Aorta (tissue), 5 donors: ENCODE measurements around the gene SRC. TPM values are rescaled to one million over a fixed set of nuclear protein-coding genes. Genes with fewer than 3 reads are reported as not detected.

Source experiments
- ATAC-seq: fragments of 200-7000 bp; cut with Tn5 transposase; one replicate; pipeline ENCODE4 v1.9.1; 2022; ENCODE audit warnings: moderate library complexity; ENCODE audit not compliant: low FRiP score
- DNase-seq, 2 donors: peaks; one replicate each; pipeline ENCODE4 v3.0.0-alpha.2; 2020
- H3K27ac ChIP-seq, 2 donors: one replicate each; pipeline ENCODE4 v1.5.1; 2013; ENCODE audit warnings: low read length in 2 of 2, mild to moderate bottlenecking in 2 of 2, moderate library complexity in 2 of 2, control low read depth in 1 of 2, inconsistent platforms in 1 of 2, low read depth in 1 of 2
- H3K27me3 ChIP-seq, 2 donors: one replicate each; pipeline ENCODE4 v1.6.1; 2013; ENCODE audit warnings: control low read depth in 1 of 2, low read length in 1 of 2, mild to moderate bottlenecking in 1 of 2, moderate library complexity in 1 of 2; ENCODE audit not compliant: insufficient read depth in 2 of 2, control insufficient read depth in 1 of 2
- H3K36me3 ChIP-seq, 2 donors: one replicate each; pipeline ENCODE4 v1.6.1; 2013; ENCODE audit warnings: control low read depth in 1 of 2, low read length in 1 of 2, mild to moderate bottlenecking in 1 of 2; ENCODE audit not compliant: insufficient read depth in 2 of 2, control insufficient read depth in 1 of 2
- H3K4me1 ChIP-seq, 2 donors: one replicate each; pipeline ENCODE4 v1.6.1; 2013; ENCODE audit warnings: low read length in 2 of 2, control low read depth in 1 of 2, mild to moderate bottlenecking in 1 of 2, moderate library complexity in 1 of 2; ENCODE audit not compliant: insufficient read depth in 2 of 2, control insufficient read depth in 1 of 2
- H3K4me3 ChIP-seq, 2 donors: one replicate each; pipeline ENCODE4 v1.5.1; 2013; ENCODE audit warnings: low read length in 2 of 2, control low read depth in 1 of 2, mild to moderate bottlenecking in 1 of 2
- H3K9me3 ChIP-seq: one replicate; pipeline ENCODE4 v1.6.1; 2013; ENCODE audit warnings: mild to moderate bottlenecking, low read length; ENCODE audit not compliant: control insufficient read depth
- WGBS, 2 donors: extraction: QIAGEN DNeasy Blood & Tissue Kit; methylation state at CpG; one replicate each; pipeline ENCODE4 v1.1.7; 2013; 5-methylcytosine and 5-hydroxymethylcytosine counted together
- intact Hi-C, 2 donors: fragments of 100-400 bp; cut with DNase I; formaldehyde crosslinking; loops; one replicate each; pipeline versions ENCODE4 v1.14.2 to v1.15.0; 2022
- polyA plus RNA-seq, 2 donors: library from polyadenylated mRNA; stranded (reverse); fragments of 200-250 nt; gene quantifications; one replicate each; pipeline ENCODE4 v1.2.3, GENCODE V29; 2013
- total RNA-seq, 2 donors: library from RNA; stranded (reverse); fragmentation: NEBNext Ultra II Directional; extraction: Animal tissue kit (Norgen Biotek cat#: 25700); gene quantifications; one replicate each; pipeline ENCODE4 v1.2.1, GENCODE V29; 2021
- donor health status: healthy with polysubstance abuse.
- donor health status: Bipolar disorder and iron deficiency.
- donor health status: DM: no; HTN: no; CAD: no.
- donor health status: DM: no; HTN: no; CAD: no.
- donor health status: DM: yes; HTN: yes; CAD: no.

The SRC gene
- total and polyA plus RNA-seq, 4 donors = 16.7 to 72.4 (median 41.2) TPM

GRCh38 chr20:37383229-37383989, 37.5 kb downstream of the SRC start:
- Histone ChIP-seq H3K27me3 (no peaks in the 10 kb centered on the region), H3K9me3 (no peaks in the 10 kb centered on the region), H3K4me1 (no peaks in the 10 kb centered on the region), H3K27ac (no peak overlapping the region), H3K36me3 (peaks cover 0 to 5% of the 10 kb centered on the region in 2 donors), H3K4me3 (no peak overlapping the region)
- WGBS, 2 donors = 68 to 77% methylated on average over 25 of the region's 25 CpGs
- intact Hi-C loops = loop anchor here (5.0 kb wide), 2 partner anchors 96 to 106 kb away; partner anchors contain the start of gene MANBAL (in 1 of the 2)
- DNase-seq (peak; percentile 73 to 84), ATAC-seq (no peak)

- Histone ChIP-seq H3K27ac (no peak overlapping the region), H3K4me1 (no peaks in the 10 kb centered on the region), H3K36me3 (peaks cover 0 to 5% of the 10 kb centered on the region in 2 donors), H3K4me3 (no peak overlapping the region), H3K9me3 (no peaks in the 10 kb centered on the region), H3K27me3 (no peaks in the 10 kb centered on the region)
- DNase-seq (peak; percentile 79 to 87), ATAC-seq (peak; percentile 88)
- intact Hi-C loops = loop anchor here (2.0 to 5.0 kb wide), 4 partner anchors 38 to 114 kb away; partner anchors contain the start of genes MANBAL (in 2 of the 2) and SRC (in 1 of the 2)
- 10 to 20% methylated on average over 20 to 42 of the region's 42 CpGs for WGBS, 2 donors
These were observed 38.8 kb downstream of the SRC start for GRCh38 chr20:37384683-37385174.

DNA sequence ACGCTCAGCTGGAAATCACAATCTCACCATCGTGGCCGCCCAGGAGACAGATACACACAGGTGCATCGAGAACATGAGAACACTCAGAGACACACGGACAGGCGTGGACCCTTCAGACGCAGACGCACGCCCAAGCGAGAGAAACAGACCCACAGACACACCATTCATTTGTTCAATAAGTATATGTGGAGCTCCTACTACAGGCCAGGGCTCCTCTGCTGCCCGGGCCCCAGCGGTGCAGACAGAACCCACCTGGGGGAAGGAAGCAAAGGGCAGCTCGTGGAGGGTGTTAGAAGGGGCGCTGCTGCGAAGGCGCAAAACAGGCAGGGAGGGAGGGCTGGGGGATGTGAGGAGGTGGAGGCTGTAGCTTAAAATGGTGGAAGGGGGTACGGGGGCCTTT, 39.2 kb downstream of the SRC start:
- no peak for ATAC-seq
- Histone ChIP-seq H3K27ac (no peak overlapping the region), H3K36me3 (peaks cover 0 to 5% of the 10 kb centered on the region in 2 donors), H3K4me1 (no peaks in the 10 kb centered on the region), H3K4me3 (no peak overlapping the region), H3K9me3 (no peaks in the 10 kb centered on the region), H3K27me3 (no peaks in the 10 kb centered on the region)
- WGBS, 2 donors = 88 to 89% methylated on average over 17 of the region's 17 CpGs
- intact Hi-C loops = loop anchor here (2.0 to 5.0 kb wide), 3 partner anchors 38 to 114 kb away; partner anchors contain the start of genes MANBAL (in 1 of the 2) and SRC (in 1 of the 2)
- no peak for DNase-seq

DNA sequence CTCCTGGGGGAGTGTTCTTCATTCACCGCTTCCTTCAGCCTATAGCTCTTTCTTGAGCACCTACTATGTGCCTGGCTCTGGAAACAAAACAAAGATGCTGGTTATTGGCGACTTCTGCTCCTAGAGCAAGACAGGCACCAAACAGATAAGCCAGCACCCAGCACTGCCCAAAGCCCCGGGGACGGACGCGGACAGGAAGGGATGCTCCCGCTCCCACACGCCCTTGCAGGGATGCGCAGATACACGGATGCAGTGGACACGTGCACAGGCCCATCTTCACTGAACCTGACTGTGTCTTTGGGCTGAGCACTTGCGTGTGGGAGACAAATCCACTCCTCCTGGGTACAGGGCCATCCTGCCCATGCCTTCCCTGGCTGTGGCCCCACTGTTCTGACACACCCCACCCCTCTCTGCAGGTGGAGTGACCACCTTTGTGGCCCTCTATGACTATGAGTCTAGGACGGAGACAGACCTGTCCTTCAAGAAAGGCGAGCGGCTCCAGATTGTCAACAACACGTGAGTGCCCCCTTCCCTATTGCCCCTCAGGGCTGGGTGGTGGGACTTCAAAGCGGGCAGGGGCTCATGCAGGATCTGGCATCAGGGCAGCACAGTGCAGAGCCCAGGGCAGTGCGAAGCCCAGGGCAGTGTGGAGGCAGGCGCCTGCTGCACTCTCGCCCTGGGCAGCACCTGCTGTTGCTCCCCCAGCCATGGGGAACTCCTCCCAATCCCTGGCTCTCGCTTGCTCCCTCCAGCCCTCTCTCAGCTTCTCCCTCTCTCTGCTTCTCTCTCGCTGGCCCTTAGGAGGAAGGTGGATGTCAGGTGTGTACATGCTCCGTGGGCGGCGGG, 39.9 kb downstream of the SRC start:
- WGBS, 2 donors = 91 to 92% methylated on average over 25 of the region's 25 CpGs
- Histone ChIP-seq H3K27me3 (no peaks in the 10 kb centered on the region), H3K4me1 (no peaks in the 10 kb centered on the region), H3K27ac (no peak overlapping the region), H3K36me3 (peaks cover 0 to 5% of the 10 kb centered on the region in 2 donors), H3K4me3 (no peak overlapping the region), H3K9me3 (no peaks in the 10 kb centered on the region)
- ATAC-seq = no peak
- DNase-seq = peak in 1 of 2 donors; percentile 40
- intact Hi-C loops = loop anchor here (2.0 to 5.0 kb wide), 3 partner anchors 39 to 115 kb away; partner anchors contain the start of genes MANBAL (in 1 of the 2) and SRC (in 1 of the 2)

GRCh38 chr20:37386505-37387251, 40.7 kb downstream of the SRC start:
- H3K9me3 ChIP-seq = no peaks in the 10 kb centered on the region
- H3K27ac ChIP-seq = no peak overlapping the region
- 87 to 88% methylated on average over 20 of the region's 20 CpGs for WGBS, 2 donors
- no peaks in the 10 kb centered on the region for H3K4me1 ChIP-seq
- no peak for ATAC-seq
- H3K27me3 ChIP-seq = no peaks in the 10 kb centered on the region
- peak in 1 of 2 donors; percentile 38 for DNase-seq
- no peak overlapping the region for H3K4me3 ChIP-seq
- H3K36me3 ChIP-seq = peaks cover 0 to 5% of the 10 kb centered on the region in 2 donors
- intact Hi-C loops = loop anchor here in 1 of 2 donors (5.0 kb wide), 1 partner anchor 99 kb away; the partner anchor contains the start of gene MANBAL

GRCh38 chr20:37387519-37388269, 41.8 kb downstream of the SRC start:
- no peaks in the 10 kb centered on the region for H3K4me1 ChIP-seq
- WGBS, 2 donors = 87% methylated on average over 13 of the region's 13 CpGs
- ATAC-seq = no peak
- peaks cover 0 to 5% of the 10 kb centered on the region in 2 donors for H3K36me3 ChIP-seq
- no peak overlapping the region for H3K27ac ChIP-seq
- peak in 1 of 2 donors; percentile 35 for DNase-seq
- no peaks in the 10 kb centered on the region for H3K27me3 ChIP-seq
- intact Hi-C loops = loop anchor here in 1 of 2 donors (5.0 kb wide), 1 partner anchor 100 kb away; the partner anchor contains the start of gene MANBAL
- no peaks in the 10 kb centered on the region for H3K9me3 ChIP-seq
- H3K4me3 ChIP-seq = no peak overlapping the region

- H3K36me3 ChIP-seq = peaks cover 0 to 5% of the 10 kb centered on the region in 2 donors
These were observed 42.9 kb downstream of the SRC start for GRCh38 chr20:37388831-37389230.

More at GRCh38 chr20:37388831-37389230, 42.9 kb downstream of the SRC start:
- no peaks in the 10 kb centered on the region for H3K4me1 ChIP-seq
- no peak for ATAC-seq
- H3K27me3 ChIP-seq = no peaks in the 10 kb centered on the region
- no peak overlapping the region for H3K4me3 ChIP-seq
- H3K27ac ChIP-seq = no peak overlapping the region
- DNase-seq = no peak
- 80 to 85% methylated on average over 9 of the region's 9 CpGs for WGBS, 2 donors
- intact Hi-C loops = loop anchor here in 1 of 2 donors (5.0 kb wide), 1 partner anchor 102 kb away; the partner anchor contains the start of gene MANBAL
- H3K9me3 ChIP-seq = no peaks in the 10 kb centered on the region
